OCI-LY7 (cell line): ENCODE measurements around the gene SETDB1. TPM values are rescaled to one million over a fixed set of nuclear protein-coding genes. Genes with fewer than 3 reads are reported as not detected.
"Not testable (repeated sequence)": the region's sequence is repeated elsewhere in the genome, so short reads cannot be mapped to it uniquely, and the experiment has no call there.

Source experiments
- BruUV-seq: library from RNA; stranded (reverse); fragments of 400-500 nt; replicated peaks from 2 replicates; lab custom pipeline; 2021; lab: Mats Ljungman, UMichigan
- CTCF ChIA-PET: fragments of 300-600 bp; sonication (Branson Sonifier 250); formaldehyde crosslinking; loops from one replicate; lab custom pipeline; 2022; ENCODE audit warnings: antibody characterized with exemption; ENCODE audit not compliant: unreplicated experiment; lab: Charles Lee
- POLR2A ChIA-PET: fragments of 300-600 bp; sonication (Branson Sonifier 250); formaldehyde crosslinking; loops from one replicate; lab custom pipeline; 2022; ENCODE audit warnings: antibody characterized with exemption; lab: Charles Lee
- DNase-seq: peaks from one replicate; pipeline ENCODE4 v3.0.0-alpha.2; 2015; ENCODE audit warnings: low spot score
- H2AFZ ChIP-seq: fragments of 200-600 bp; sonication (generic), shearing (Covaris generic); 2 replicates; pipeline ENCODE4 v1.6.1; 2014; ENCODE audit warnings: mild to moderate bottlenecking, antibody characterized with exemption, low read length, moderate library complexity
- H3K27ac ChIP-seq: fragments of 200-600 bp; sonication (generic); 2 replicates; pipeline ENCODE4 v1.5.1; 2014; ENCODE audit warnings: mixed run types, low read depth, mild to moderate bottlenecking, moderate library complexity, low read length, inconsistent platforms; ENCODE audit not compliant: poor library complexity, severe bottlenecking
- H3K36me3 ChIP-seq: fragments of 200-600 bp; sonication (generic); 2 replicates; pipeline ENCODE4 v1.6.1; 2014; ENCODE audit warnings: mild to moderate bottlenecking, antibody characterized with exemption, low read length, moderate library complexity, mixed read lengths; ENCODE audit not compliant: insufficient read depth
- H3K4me1 ChIP-seq: fragments of 200-600 bp; sonication (generic); 2 replicates; pipeline ENCODE4 v1.5.1; 2014; ENCODE audit warnings: mild to moderate bottlenecking, low read length; ENCODE audit not compliant: insufficient read depth, poor library complexity, severe bottlenecking
- H3K4me2 ChIP-seq: fragments of 200-600 bp; sonication (generic); 2 replicates; pipeline ENCODE4 v1.6.1; 2014; ENCODE audit warnings: mild to moderate bottlenecking, low read length
- H3K4me3 ChIP-seq: fragments of 200-600 bp; sonication (generic); 2 replicates; pipeline ENCODE4 v1.5.1; 2014; ENCODE audit warnings: mild to moderate bottlenecking, low read depth, low read length; ENCODE audit not compliant: poor library complexity, severe bottlenecking
- H3K79me2 ChIP-seq: fragments of 200-600 bp; sonication (generic); 2 replicates; pipeline ENCODE4 v1.6.1; 2016; ENCODE audit warnings: low read depth, mild to moderate bottlenecking, low read length, moderate library complexity, mixed read lengths; ENCODE audit not compliant: insufficient read depth
- H3K9me2 ChIP-seq: fragments of 200-600 bp; sonication (generic); 2 replicates; pipeline ENCODE4 v1.6.1; 2016; ENCODE audit warnings: mild to moderate bottlenecking, low read length, mixed read lengths; ENCODE audit not compliant: insufficient read depth
- H3K9me3 ChIP-seq: fragments of 200-600 bp; sonication (generic); 2 replicates; pipeline ENCODE4 v1.6.1; 2014; ENCODE audit warnings: mild to moderate bottlenecking, mixed run types, low read length, mixed read lengths
- H4K20me1 ChIP-seq: fragments of 200-600 bp; sonication (generic); 2 replicates; pipeline ENCODE4 v1.6.1; 2014; ENCODE audit warnings: mild to moderate bottlenecking, antibody characterized with exemption, low read length, moderate library complexity, mixed read lengths; ENCODE audit not compliant: insufficient read depth
- CTCF ChIP-seq: fragments of 200-600 bp; sonication (generic); conservative IDR thresholded peaks from 2 replicates; pipeline ENCODE4 v1.5.1; 2014; ENCODE audit warnings: mild to moderate bottlenecking, antibody characterized with exemption, low read length, moderate library complexity, mixed read lengths
- EZH2phosphoT487 ChIP-seq: fragments of 200-600 bp; sonication (generic); IDR thresholded peaks from 2 replicates; pipeline ENCODE4 v1.6.1; 2018; ENCODE audit warnings: low read depth, borderline replicate concordance, mild to moderate bottlenecking, mixed run types, antibody characterized with exemption, low read length, moderate library complexity, mixed read lengths
- intact Hi-C: fragments of 100-400 bp; cut with micrococcal nuclease; formaldehyde crosslinking; loops from one replicate; pipeline ENCODE4 v1.10.0; 2022; ENCODE audit not compliant: unreplicated experiment
- total RNA-seq, 2 experiments: library from RNA; depleted of rRNA in 1 of 2; stranded (reverse); fragments of >200 nt in 1 of 2; shearing (Covaris generic) in 1 of 2; gene quantifications; 2 replicates each; pipeline ENCODE4 v1.2.3, GENCODE V29; 2014 to 2022

Gene SETDB1
- total RNA-seq, 2 experiments from 2014 or later = 66.8 to 81.1 TPM

- no peak for DNase-seq
- H3K79me2 ChIP-seq = peaks cover 22% of the 10 kb centered on the region; the same call in 1 of the 2 replicates
- peaks cover 24% of the 10 kb centered on the region; the same call in 1 of the 2 replicates for H3K9me3 ChIP-seq
- ChIA-PET POLR2A (interaction anchor here (0.7 kb wide), 1 partner anchor 9 kb away, joined by 3 read pairs; no protein-coding TSS in a partner anchor), CTCF (interaction anchor here (0.6 to 1.3 kb wide), 2 partner anchors 46 to 50 kb away, joined by 3 to 4 read pairs; no protein-coding TSS in a partner anchor)
- BruUV-seq = no TSS peak
- peaks cover 53% of the 10 kb centered on the region for H3K36me3 ChIP-seq
- no peak overlapping the region for H3K27ac ChIP-seq
- no peak overlapping the region for H2AFZ ChIP-seq
- H3K9me2 ChIP-seq = no peaks in the 10 kb centered on the region
- intact Hi-C loops = loop anchor here (2.0 to 10.0 kb wide), 2 partner anchors 303 to 367 kb away; partner anchors contain the start of gene ENSA
- peak overlapping the region; percentile 75 for H3K4me3 ChIP-seq
- no peaks in the 10 kb centered on the region for H4K20me1 ChIP-seq
- no peak for TF ChIP-seq EZH2phosphoT487
- TF ChIP-seq CTCF = no peak
- H3K4me1 ChIP-seq = peaks cover 32% of the 10 kb centered on the region
- H3K4me2 ChIP-seq = peak overlapping the region; percentile 79
Observed at GRCh38 chr1:150927624-150928023, 1.5 kb downstream of the SETDB1 start.

GRCh38 chr1:150928286-150928685 is 2.1 kb downstream of the SETDB1 start:
- no peak overlapping the region for H3K4me3 ChIP-seq
- peaks cover 60% of the 10 kb centered on the region for H3K36me3 ChIP-seq
- DNase-seq = no peak
- BruUV-seq = no TSS peak
- H3K79me2 ChIP-seq = peaks cover 23% of the 10 kb centered on the region; the same call in 1 of the 2 replicates
- H3K9me3 ChIP-seq = peaks cover 25% of the 10 kb centered on the region; the same call in 1 of the 2 replicates
- H3K27ac ChIP-seq = no peak overlapping the region
- peaks cover 25% of the 10 kb centered on the region for H3K4me1 ChIP-seq
- H3K4me2 ChIP-seq = no peak overlapping the region
- TF ChIP-seq EZH2phosphoT487 = no peak
- TF ChIP-seq CTCF = no peak
- intact Hi-C loops = loop anchor here (10.0 kb wide), 1 partner anchor 303 kb away; the partner anchor contains the start of gene ENSA
- no peaks in the 10 kb centered on the region for H4K20me1 ChIP-seq
- H2AFZ ChIP-seq = no peak overlapping the region
- POLR2A ChIA-PET = no interaction called here
- CTCF ChIA-PET = interaction anchor here (0.6 to 1.3 kb wide), 2 partner anchors 46 to 50 kb away, joined by 3 to 4 read pairs; no protein-coding TSS in a partner anchor
- no peaks in the 10 kb centered on the region for H3K9me2 ChIP-seq

DNA sequence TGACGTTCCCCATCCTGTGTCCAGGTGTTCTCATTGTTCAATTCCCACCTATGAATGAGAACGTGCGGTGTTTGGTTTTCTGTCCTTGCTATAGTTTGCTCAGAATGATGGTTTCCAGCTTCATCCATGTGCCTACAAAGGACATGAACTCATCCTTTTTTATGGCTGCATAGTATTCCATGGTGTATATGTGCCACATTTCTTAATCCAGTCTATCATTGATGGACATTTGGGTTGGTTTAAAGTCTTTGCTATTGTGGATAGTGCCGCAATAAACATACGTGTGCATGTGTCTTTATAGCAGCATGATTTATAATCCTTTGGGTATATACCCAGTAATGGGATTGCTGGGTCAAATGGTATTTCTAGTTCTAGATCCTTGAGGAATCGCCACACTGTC is 2.6 kb downstream of the SETDB1 start:
- peaks cover 25% of the 10 kb centered on the region; the same call in 1 of the 2 replicates for H3K9me3 ChIP-seq
- H3K79me2 ChIP-seq = peaks cover 23% of the 10 kb centered on the region; the same call in 1 of the 2 replicates
- ChIA-PET CTCF (interaction anchor here (0.6 kb wide), 1 partner anchor 21 kb away, joined by 4 read pairs; no protein-coding TSS in a partner anchor), POLR2A (interaction anchor here (0.6 kb wide), 1 partner anchor 54 kb away, joined by 3 read pairs; no protein-coding TSS in a partner anchor)
- H4K20me1 ChIP-seq, BruUV-seq, H3K9me2 ChIP-seq, H3K27ac ChIP-seq, H3K4me3 ChIP-seq, H2AFZ ChIP-seq, DNase-seq, H3K4me2 ChIP-seq: not testable (repeated sequence)
- H3K4me1 ChIP-seq = peaks cover 25% of the 10 kb centered on the region
- H3K36me3 ChIP-seq = peaks cover 65% of the 10 kb centered on the region
- intact Hi-C loops = loop anchor here (10.0 kb wide), 1 partner anchor 304 kb away; the partner anchor contains the start of gene ENSA
